ENCODE measurements around the gene CEP72. TPM values are rescaled to one million over a fixed set of nuclear protein-coding genes. Genes with fewer than 3 reads are reported as not detected.
A peak's percentile ranks its signal among the peaks of the same experiment; 100 is the strongest.

CEP72 gene
- total RNA-seq, 1 donor from 2014 or later, result 7.0 TPM

DNA sequence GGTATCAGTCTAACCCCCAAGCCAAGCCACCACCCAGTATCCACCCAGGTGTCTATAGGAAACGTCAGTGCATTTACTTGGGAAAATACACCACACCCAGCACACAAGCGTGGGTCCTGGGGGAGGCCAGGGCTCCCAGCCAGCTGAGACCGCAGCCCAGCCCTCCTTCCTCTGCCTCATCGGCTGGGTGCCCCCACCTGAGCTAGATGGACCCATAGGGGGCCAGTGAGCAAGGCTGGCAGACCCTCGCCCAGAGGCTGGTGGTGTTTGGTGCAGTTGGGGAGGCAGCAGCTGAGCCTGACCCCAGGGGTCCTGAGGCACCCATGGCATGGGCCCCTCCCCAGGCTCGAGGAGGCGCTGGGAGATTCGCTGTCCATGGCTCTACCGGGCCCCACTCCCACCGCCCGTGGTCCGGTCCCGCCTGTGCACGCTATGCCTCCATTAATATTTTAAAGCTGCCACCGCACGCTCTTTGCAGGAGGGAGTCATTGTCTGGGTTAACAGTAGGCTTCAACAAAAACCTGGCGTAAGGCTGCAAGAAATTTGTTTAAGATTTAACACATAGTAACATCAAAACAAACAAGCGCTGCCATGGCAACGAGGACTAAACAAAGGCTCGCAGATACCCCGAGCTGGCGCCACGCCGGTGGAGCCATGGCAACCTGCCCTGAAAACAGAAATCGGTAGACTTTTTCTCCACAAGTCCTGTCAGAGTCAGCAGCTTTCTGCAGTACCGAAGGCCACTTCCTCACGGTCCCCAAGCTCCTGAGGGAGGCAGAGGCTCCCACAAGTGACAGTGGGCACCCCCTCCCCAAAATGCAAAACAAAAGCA, 60.4 kb downstream of the CEP72 start:
- no peaks in the 10 kb centered on the region for H3K9me3 ChIP-seq (ENCODE audit: insufficient read depth, low read depth, low read length)
- Mint-ChIP-seq H3K4me1 (ENCODE audit: low read depth, unreplicated experiment) (peaks cover 2% of the 10 kb centered on the region), H3K9me3 (ENCODE audit: unreplicated experiment) (no peaks in the 10 kb centered on the region), H3K27ac (ENCODE audit: unreplicated experiment) (peak overlapping the region; percentile 84), H3K36me3 (ENCODE audit: low read depth, unreplicated experiment) (no peaks in the 10 kb centered on the region), H3K27me3 (ENCODE audit: low read depth, unreplicated experiment) (peaks cover 11% of the 10 kb centered on the region), H3K4me3 (ENCODE audit: unreplicated experiment) (no peak overlapping the region)
- DNase-seq (ENCODE audit: low read depth) (peak; percentile 63), FAIRE-seq (no peak)
- peaks cover 16% of the 10 kb centered on the region for H3K27me3 ChIP-seq (ENCODE audit: insufficient read depth, low read length)
- TF ChIP-seq, protein P1, sequence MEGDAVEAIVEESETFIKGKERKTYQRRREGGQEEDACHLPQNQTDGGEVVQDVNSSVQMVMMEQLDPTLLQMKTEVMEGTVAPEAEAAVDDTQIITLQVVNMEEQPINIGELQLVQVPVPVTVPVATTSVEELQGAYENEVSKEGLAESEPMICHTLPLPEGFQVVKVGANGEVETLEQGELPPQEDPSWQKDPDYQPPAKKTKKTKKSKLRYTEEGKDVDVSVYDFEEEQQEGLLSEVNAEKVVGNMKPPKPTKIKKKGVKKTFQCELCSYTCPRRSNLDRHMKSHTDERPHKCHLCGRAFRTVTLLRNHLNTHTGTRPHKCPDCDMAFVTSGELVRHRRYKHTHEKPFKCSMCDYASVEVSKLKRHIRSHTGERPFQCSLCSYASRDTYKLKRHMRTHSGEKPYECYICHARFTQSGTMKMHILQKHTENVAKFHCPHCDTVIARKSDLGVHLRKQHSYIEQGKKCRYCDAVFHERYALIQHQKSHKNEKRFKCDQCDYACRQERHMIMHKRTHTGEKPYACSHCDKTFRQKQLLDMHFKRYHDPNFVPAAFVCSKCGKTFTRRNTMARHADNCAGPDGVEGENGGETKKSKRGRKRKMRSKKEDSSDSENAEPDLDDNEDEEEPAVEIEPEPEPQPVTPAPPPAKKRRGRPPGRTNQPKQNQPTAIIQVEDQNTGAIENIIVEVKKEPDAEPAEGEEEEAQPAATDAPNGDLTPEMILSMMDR (IDR thresholded peaks at IDR 0.05; ENCODE audit: insufficient read depth, low read depth, low read length), result no peak
- TF ChIP-seq EZH2 (IDR thresholded peaks at IDR 0.05; ENCODE audit: insufficient read depth, low read length), result peak; percentile 17
- H3K4me1 ChIP-seq (ENCODE audit: insufficient read depth, low read length), result peaks cover 21% of the 10 kb centered on the region
- peak overlapping the region; percentile 38 for H3K4me2 ChIP-seq (ENCODE audit: low read length)
- peak overlapping the region; percentile 26 for H3K27ac ChIP-seq (ENCODE audit: low read depth, low read length)
- no peaks in the 10 kb centered on the region for H3K79me2 ChIP-seq (ENCODE audit: insufficient read depth, low read length)
- no peaks in the 10 kb centered on the region for H4K20me1 ChIP-seq (ENCODE audit: insufficient read depth, low read length)
- no peak overlapping the region for H2AFZ ChIP-seq (ENCODE audit: low read depth, low read length)
- no peaks in the 10 kb centered on the region for H3K36me3 ChIP-seq (ENCODE audit: insufficient read depth, low read length)
- peak overlapping the region; percentile 73 for H3K9ac ChIP-seq (ENCODE audit: low read length)
- peak overlapping the region; percentile 15 for H3K4me3 ChIP-seq (ENCODE audit: insufficient read depth, low read depth, low read length)

- H3K9ac ChIP-seq (ENCODE audit: low read length), result peak overlapping the region; percentile 73
- Mint-ChIP-seq H3K27ac (ENCODE audit: unreplicated experiment) (peak overlapping the region; percentile 84), H3K4me3 (ENCODE audit: unreplicated experiment) (no peak overlapping the region), H3K9me3 (ENCODE audit: unreplicated experiment) (no peaks in the 10 kb centered on the region), H3K4me1 (ENCODE audit: low read depth, unreplicated experiment) (peaks cover 2% of the 10 kb centered on the region), H3K36me3 (ENCODE audit: low read depth, unreplicated experiment) (no peaks in the 10 kb centered on the region), H3K27me3 (ENCODE audit: low read depth, unreplicated experiment) (peaks cover 12% of the 10 kb centered on the region)
- peaks cover 21% of the 10 kb centered on the region for H3K4me1 ChIP-seq (ENCODE audit: insufficient read depth, low read length)
- H4K20me1 ChIP-seq (ENCODE audit: insufficient read depth, low read length), result no peaks in the 10 kb centered on the region
- no peak for DNase-seq (ENCODE audit: low read depth)
- no peak for FAIRE-seq
- no peaks in the 10 kb centered on the region for H3K9me3 ChIP-seq (ENCODE audit: insufficient read depth, low read depth, low read length)
- no peak overlapping the region for H2AFZ ChIP-seq (ENCODE audit: low read depth, low read length)
- H3K79me2 ChIP-seq (ENCODE audit: insufficient read depth, low read length), result no peaks in the 10 kb centered on the region
- H3K4me2 ChIP-seq (ENCODE audit: low read length), result peak overlapping the region; percentile 38
- H3K4me3 ChIP-seq (ENCODE audit: insufficient read depth, low read depth, low read length), result no peak overlapping the region
- H3K36me3 ChIP-seq (ENCODE audit: insufficient read depth, low read length), result no peaks in the 10 kb centered on the region
- TF ChIP-seq EZH2 (IDR thresholded peaks at IDR 0.05; ENCODE audit: insufficient read depth, low read length), result no peak
- TF ChIP-seq, protein P1 (IDR thresholded peaks at IDR 0.05; ENCODE audit: insufficient read depth, low read depth, low read length), result no peak
- H3K27me3 ChIP-seq (ENCODE audit: insufficient read depth, low read length), result peaks cover 16% of the 10 kb centered on the region
- H3K27ac ChIP-seq (ENCODE audit: low read depth, low read length), result no peak overlapping the region
Measured at GRCh38 chr5:673161-673830, 61.2 kb downstream of the CEP72 start.

All from astrocyte (in vitro differentiated cells and primary cell).